Measurements from ENCODE around the gene ZNF91.
"Not testable (repeated sequence)": the region's sequence is repeated elsewhere in the genome, so short reads cannot be mapped to it uniquely, and the experiment has no call there.

Gene ZNF91

DNA sequence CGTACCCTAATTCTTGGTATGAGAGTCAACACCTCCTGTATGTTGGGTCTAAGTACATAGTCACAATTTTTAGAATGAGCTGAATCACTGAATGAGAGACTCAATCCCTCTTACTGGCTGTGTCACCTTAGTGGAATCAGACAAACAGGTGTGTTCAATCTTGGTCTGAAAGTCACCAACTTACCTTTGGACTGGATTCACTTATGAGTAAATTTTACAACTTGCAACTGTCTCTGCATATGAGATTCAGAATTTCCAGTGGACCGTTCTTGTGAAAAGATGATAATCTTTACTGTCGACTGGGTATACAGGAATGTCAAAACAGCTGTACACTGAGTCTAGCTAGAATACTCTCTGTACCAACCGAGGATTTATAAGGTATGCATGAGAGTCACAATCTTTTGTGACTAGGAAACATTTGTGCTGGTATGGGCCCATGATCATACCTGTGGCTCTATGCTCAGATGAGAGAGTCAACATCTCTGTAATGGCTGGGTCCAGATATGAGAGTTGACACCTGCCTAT, 5.9 kb upstream of the ZNF91 start:
- H3K36me3 ChIP-seq (ENCODE audit: control insufficient read depth, insufficient read depth, low read length), result no peaks in the 10 kb centered on the region
- no peak overlapping the region for H3K27ac ChIP-seq (ENCODE audit: insufficient read depth, low read length, poor library complexity, severe bottlenecking)
- no peaks in the 10 kb centered on the region for H3K9me3 ChIP-seq (ENCODE audit: control insufficient read depth, low read length)
- no peaks in the 10 kb centered on the region for H3K27me3 ChIP-seq (replicated peaks; ENCODE audit: control insufficient read depth, insufficient read depth, low read length, poor library complexity, severe bottlenecking)
- H3K4me1 ChIP-seq (ENCODE audit: control insufficient read depth, insufficient read depth, low read length, poor library complexity, severe bottlenecking), result no peaks in the 10 kb centered on the region
- no peak for DNase-seq
- H3K4me3 ChIP-seq (ENCODE audit: insufficient read depth, low read depth, low read length, poor library complexity, severe bottlenecking), result no peak overlapping the region

- no peaks in the 10 kb centered on the region for H3K4me1 ChIP-seq (ENCODE audit: control insufficient read depth, insufficient read depth, low read length, poor library complexity, severe bottlenecking)
- no peaks in the 10 kb centered on the region for H3K36me3 ChIP-seq (ENCODE audit: control insufficient read depth, insufficient read depth, low read length)
- no peak overlapping the region for H3K27ac ChIP-seq (ENCODE audit: insufficient read depth, low read length, poor library complexity, severe bottlenecking)
Measured at GRCh38 chr19:23399443-23399842, 4.2 kb upstream of the ZNF91 start.

GRCh38 chr19:23395722-23396117, 449 bp upstream of the ZNF91 start:
- H3K36me3 ChIP-seq (ENCODE audit: control insufficient read depth, insufficient read depth, low read length); H3K27me3 ChIP-seq (replicated peaks; ENCODE audit: control insufficient read depth, insufficient read depth, low read length, poor library complexity, severe bottlenecking); DNase-seq; H3K4me3 ChIP-seq (ENCODE audit: insufficient read depth, low read depth, low read length, poor library complexity, severe bottlenecking); H3K9me3 ChIP-seq (ENCODE audit: control insufficient read depth, low read length): not testable (repeated sequence)
- peaks cover 15% of the 10 kb centered on the region for H3K4me1 ChIP-seq (ENCODE audit: control insufficient read depth, insufficient read depth, low read length, poor library complexity, severe bottlenecking)
- peak overlapping the region; percentile 95 for H3K27ac ChIP-seq (ENCODE audit: insufficient read depth, low read length, poor library complexity, severe bottlenecking)

More at GRCh38 chr19:23399443-23399842, 4.2 kb upstream of the ZNF91 start:
- no peak for DNase-seq
- Histone ChIP-seq H3K9me3 (ENCODE audit: control insufficient read depth, low read length) (no peaks in the 10 kb centered on the region), H3K4me3 (ENCODE audit: insufficient read depth, low read depth, low read length, poor library complexity, severe bottlenecking) (no peak overlapping the region), H3K27me3 (replicated peaks; ENCODE audit: control insufficient read depth, insufficient read depth, low read length, poor library complexity, severe bottlenecking) (no peaks in the 10 kb centered on the region)

GRCh38 chr19:23394511-23394910, 760 bp downstream of the ZNF91 start:
- H3K4me1 ChIP-seq (ENCODE audit: control insufficient read depth, insufficient read depth, low read length, poor library complexity, severe bottlenecking), result peaks cover 15% of the 10 kb centered on the region
- DNase-seq, result peak; percentile 20 to 41 (median 31)
- H3K9me3 ChIP-seq (ENCODE audit: control insufficient read depth, low read length), result no peaks in the 10 kb centered on the region
- no peaks in the 10 kb centered on the region for H3K36me3 ChIP-seq (ENCODE audit: control insufficient read depth, insufficient read depth, low read length)
- H3K4me3 ChIP-seq (ENCODE audit: insufficient read depth, low read depth, low read length, poor library complexity, severe bottlenecking), result peak overlapping the region; percentile 93
- peak overlapping the region; percentile 95 for H3K27ac ChIP-seq (ENCODE audit: insufficient read depth, low read length, poor library complexity, severe bottlenecking)
- no peaks in the 10 kb centered on the region for H3K27me3 ChIP-seq (replicated peaks; ENCODE audit: control insufficient read depth, insufficient read depth, low read length, poor library complexity, severe bottlenecking)

GRCh38 chr19:23393121-23393520, 2.1 kb downstream of the ZNF91 start:
- Histone ChIP-seq H3K4me3 (ENCODE audit: insufficient read depth, low read depth, low read length, poor library complexity, severe bottlenecking) (no peak overlapping the region), H3K36me3 (ENCODE audit: control insufficient read depth, insufficient read depth, low read length) (peaks cover 10% of the 10 kb centered on the region), H3K4me1 (ENCODE audit: control insufficient read depth, insufficient read depth, low read length, poor library complexity, severe bottlenecking) (peaks cover 15% of the 10 kb centered on the region), H3K27ac (ENCODE audit: insufficient read depth, low read length, poor library complexity, severe bottlenecking) (no peak overlapping the region), H3K9me3 (ENCODE audit: control insufficient read depth, low read length) (no peaks in the 10 kb centered on the region), H3K27me3 (replicated peaks; ENCODE audit: control insufficient read depth, insufficient read depth, low read length, poor library complexity, severe bottlenecking) (no peaks in the 10 kb centered on the region)
- DNase-seq, result no peak

DNA sequence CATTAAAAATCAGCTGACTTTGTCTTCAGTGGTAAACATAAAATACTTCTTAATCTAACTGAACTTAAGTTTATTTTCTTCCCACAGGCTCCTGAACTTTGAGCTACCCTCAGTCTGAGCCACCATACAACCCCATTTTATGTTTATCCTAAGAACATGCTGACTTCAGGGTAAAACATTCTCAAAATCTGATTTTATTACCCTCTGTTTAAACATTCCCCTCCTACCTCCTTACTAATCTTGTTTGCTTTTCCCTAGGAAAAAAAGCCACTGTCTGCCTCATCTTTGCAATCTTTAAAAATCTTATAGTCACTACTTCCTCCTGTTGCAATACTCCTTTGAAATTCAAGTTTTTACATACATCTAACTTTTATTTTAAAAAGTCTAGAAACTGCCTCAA, 4.0 kb downstream of the ZNF91 start:
- Histone ChIP-seq H3K36me3 (ENCODE audit: control insufficient read depth, insufficient read depth, low read length) (peaks cover 10% of the 10 kb centered on the region), H3K9me3 (ENCODE audit: control insufficient read depth, low read length) (no peaks in the 10 kb centered on the region), H3K27ac (ENCODE audit: insufficient read depth, low read length, poor library complexity, severe bottlenecking) (no peak overlapping the region), H3K4me1 (ENCODE audit: control insufficient read depth, insufficient read depth, low read length, poor library complexity, severe bottlenecking) (peaks cover 15% of the 10 kb centered on the region), H3K27me3 (replicated peaks; ENCODE audit: control insufficient read depth, insufficient read depth, low read length, poor library complexity, severe bottlenecking) (no peaks in the 10 kb centered on the region), H3K4me3 (ENCODE audit: insufficient read depth, low read depth, low read length, poor library complexity, severe bottlenecking) (no peak overlapping the region)
- no peak for DNase-seq

- Histone ChIP-seq H3K4me1 (ENCODE audit: control insufficient read depth, insufficient read depth, low read length, poor library complexity, severe bottlenecking) (no peaks in the 10 kb centered on the region), H3K27ac (ENCODE audit: insufficient read depth, low read length, poor library complexity, severe bottlenecking) (no peak overlapping the region), H3K36me3 (ENCODE audit: control insufficient read depth, insufficient read depth, low read length) (peaks cover 54% of the 10 kb centered on the region), H3K4me3 (ENCODE audit: insufficient read depth, low read depth, low read length, poor library complexity, severe bottlenecking) (no peak overlapping the region), H3K9me3 (ENCODE audit: control insufficient read depth, low read length) (peaks cover 28% of the 10 kb centered on the region), H3K27me3 (replicated peaks; ENCODE audit: control insufficient read depth, insufficient read depth, low read length, poor library complexity, severe bottlenecking) (no peaks in the 10 kb centered on the region)
- no peak for DNase-seq
Measured at GRCh38 chr19:23385404-23385803, 9.9 kb downstream of the ZNF91 start.

- Histone ChIP-seq H3K27me3 (replicated peaks; ENCODE audit: control insufficient read depth, insufficient read depth, low read length, poor library complexity, severe bottlenecking) (no peaks in the 10 kb centered on the region), H3K27ac (ENCODE audit: insufficient read depth, low read length, poor library complexity, severe bottlenecking) (no peak overlapping the region), H3K36me3 (ENCODE audit: control insufficient read depth, insufficient read depth, low read length) (peaks cover 60% of the 10 kb centered on the region), H3K9me3 (ENCODE audit: control insufficient read depth, low read length) (peaks cover 28% of the 10 kb centered on the region), H3K4me3 (ENCODE audit: insufficient read depth, low read depth, low read length, poor library complexity, severe bottlenecking) (no peak overlapping the region), H3K4me1 (ENCODE audit: control insufficient read depth, insufficient read depth, low read length, poor library complexity, severe bottlenecking) (no peaks in the 10 kb centered on the region)
- no peak for DNase-seq
Measured at GRCh38 chr19:23384858-23385257, 10.4 kb downstream of the ZNF91 start.

- Histone ChIP-seq H3K4me1 (ENCODE audit: control insufficient read depth, insufficient read depth, low read length, poor library complexity, severe bottlenecking) (no peaks in the 10 kb centered on the region), H3K36me3 (ENCODE audit: control insufficient read depth, insufficient read depth, low read length) (peaks cover 66% of the 10 kb centered on the region), H3K27me3 (replicated peaks; ENCODE audit: control insufficient read depth, insufficient read depth, low read length, poor library complexity, severe bottlenecking) (no peaks in the 10 kb centered on the region), H3K27ac (ENCODE audit: insufficient read depth, low read length, poor library complexity, severe bottlenecking) (no peak overlapping the region), H3K9me3 (ENCODE audit: control insufficient read depth, low read length) (peaks cover 28% of the 10 kb centered on the region), H3K4me3 (ENCODE audit: insufficient read depth, low read depth, low read length, poor library complexity, severe bottlenecking) (no peak overlapping the region)
- DNase-seq, result no peak
Measured at GRCh38 chr19:23384166-23384565, 11.1 kb downstream of the ZNF91 start.

DNA sequence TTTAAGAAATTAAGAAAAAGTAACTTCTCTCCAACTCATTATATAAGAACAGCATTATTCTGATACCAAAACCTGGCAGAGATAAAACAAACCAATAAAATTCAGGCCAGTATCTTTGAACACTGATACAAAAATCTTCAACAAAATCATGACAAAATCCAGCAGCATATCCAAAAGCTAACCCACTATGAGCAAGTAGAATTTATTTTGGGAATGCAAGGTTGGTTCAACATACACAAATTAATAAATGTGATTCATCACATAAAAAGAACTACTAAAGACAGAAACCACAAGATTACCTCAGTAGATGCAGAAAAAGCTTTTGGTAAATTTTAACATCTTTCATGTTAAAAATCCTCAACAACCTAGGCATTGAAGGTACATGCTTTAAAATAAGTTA, 12.3 kb downstream of the ZNF91 start:
- Histone ChIP-seq H3K4me3 (ENCODE audit: insufficient read depth, low read depth, low read length, poor library complexity, severe bottlenecking) (no peak overlapping the region), H3K36me3 (ENCODE audit: control insufficient read depth, insufficient read depth, low read length) (peaks cover 60% of the 10 kb centered on the region), H3K9me3 (ENCODE audit: control insufficient read depth, low read length) (peaks cover 31% of the 10 kb centered on the region), H3K4me1 (ENCODE audit: control insufficient read depth, insufficient read depth, low read length, poor library complexity, severe bottlenecking) (no peaks in the 10 kb centered on the region), H3K27me3 (replicated peaks; ENCODE audit: control insufficient read depth, insufficient read depth, low read length, poor library complexity, severe bottlenecking) (no peaks in the 10 kb centered on the region), H3K27ac (ENCODE audit: insufficient read depth, low read length, poor library complexity, severe bottlenecking) (no peak overlapping the region)
- DNase-seq, result no peak
